HG03460 (cell line): ENCODE results near the gene ELP2.
"Not testable (repeated sequence)": the region's sequence is repeated elsewhere in the genome, so short reads cannot be mapped to it uniquely, and the experiment has no call there.

ENCODE experiments used
- ATAC-seq: cut with Tn5 transposase; IDR thresholded peaks from one replicate; pipeline ENCODE4 v1.9.1; 2021; ENCODE audit not compliant: unreplicated experiment

Gene ELP2

GRCh38 chr18:36116771-36117170 lies 12.9 kb upstream of the ELP2 start:
- ATAC-seq, result not testable (repeated sequence)

GRCh38 chr18:36120297-36120696 lies 9.4 kb upstream of the ELP2 start:
- no peak for ATAC-seq

- ATAC-seq, result no peak
Measured at GRCh38 chr18:36124841-36125240, 4.9 kb upstream of the ELP2 start.

- ATAC-seq, result no peak
Measured at GRCh38 chr18:36126668-36127067, 3.0 kb upstream of the ELP2 start.

- ATAC-seq, result no peak
Measured at GRCh38 chr18:36127836-36128529, 1.7 kb upstream of the ELP2 start.

- ATAC-seq, result no peak
Measured at GRCh38 chr18:36128530-36128870, 1.2 kb upstream of the ELP2 start.

- peak; percentile 25 for ATAC-seq
Measured at GRCh38 chr18:36128907-36129299, 796 bp upstream of the ELP2 start.

- peak; percentile 20 for ATAC-seq
Measured at GRCh38 chr18:36130039-36130831, 536 bp downstream of the ELP2 start.

GRCh38 chr18:36130883-36131653 lies 1.4 kb downstream of the ELP2 start:
- no peak for ATAC-seq

GRCh38 chr18:36131692-36132483 lies 2.2 kb downstream of the ELP2 start:
- ATAC-seq, result no peak

GRCh38 chr18:36132756-36133155 lies 3.1 kb downstream of the ELP2 start:
- no peak for ATAC-seq

- ATAC-seq, result no peak
Measured at GRCh38 chr18:36135264-36135663, 5.6 kb downstream of the ELP2 start.

GRCh38 chr18:36139245-36139644 lies 9.5 kb downstream of the ELP2 start:
- ATAC-seq, result no peak

- ATAC-seq, result no peak
Measured at GRCh38 chr18:36141576-36141975, 11.9 kb downstream of the ELP2 start.

- no peak for ATAC-seq
Measured at GRCh38 chr18:36142751-36143150, 13.1 kb downstream of the ELP2 start.

GRCh38 chr18:36143391-36143790 lies 13.7 kb downstream of the ELP2 start:
- no peak for ATAC-seq

GRCh38 chr18:36149514-36150289 lies 20.0 kb downstream of the ELP2 start:
- peak; percentile 94 for ATAC-seq

GRCh38 chr18:36152781-36153180 lies 23.1 kb downstream of the ELP2 start:
- no peak for ATAC-seq

- ATAC-seq, result no peak
Measured at GRCh38 chr18:36153203-36153602, 23.5 kb downstream of the ELP2 start.

- no peak for ATAC-seq
Measured at GRCh38 chr18:36153771-36154170, 24.1 kb downstream of the ELP2 start.
